GM18861 (cell line): ENCODE results near the gene MYLK2.

Experiments
- ATAC-seq: cut with Tn5 transposase; IDR thresholded peaks from one replicate; pipeline ENCODE4 v1.9.1; 2021; ENCODE audit not compliant: unreplicated experiment

MYLK2 gene

DNA sequence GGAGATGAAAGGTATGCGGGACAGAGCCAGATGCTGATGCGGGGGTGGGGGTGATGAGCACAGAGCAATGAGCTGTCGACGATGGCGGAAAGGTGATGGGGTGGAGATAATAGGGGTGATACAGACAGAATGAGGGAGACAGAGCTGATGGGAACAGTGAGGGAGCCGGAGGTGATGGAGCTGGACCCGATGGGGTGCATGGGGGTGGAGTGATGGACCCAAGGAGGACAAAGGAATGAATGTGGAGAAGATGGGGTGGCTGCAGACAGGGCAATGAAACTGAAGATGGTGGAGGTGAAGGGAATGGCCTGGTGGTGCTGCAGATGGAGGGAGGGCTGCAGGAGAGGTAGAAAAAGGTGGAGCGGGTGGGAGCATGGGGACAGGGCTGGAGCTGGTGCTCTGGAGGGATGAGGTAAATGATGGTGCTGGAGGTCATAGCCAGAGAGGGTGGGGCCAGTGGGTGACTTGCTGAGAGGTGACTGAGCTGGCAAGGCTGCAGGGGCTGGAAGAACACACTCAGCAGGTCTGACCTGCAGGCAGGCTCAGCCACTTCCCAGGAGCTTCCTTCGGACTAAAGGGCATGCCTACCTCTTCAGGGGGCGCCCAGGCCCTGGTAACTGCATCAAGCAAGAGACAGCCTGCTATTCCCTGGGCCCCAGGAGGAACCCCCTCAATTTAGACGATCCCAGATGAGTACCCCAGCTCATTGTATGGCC is 32.2 kb downstream of the MYLK2 start:
- no peak for ATAC-seq

GRCh38 chr20:31853481-31853880 is 34.3 kb downstream of the MYLK2 start:
- no peak for ATAC-seq

- ATAC-seq = no peak
Measured at GRCh38 chr20:31856516-31856915, 37.4 kb downstream of the MYLK2 start.

GRCh38 chr20:31857861-31858759 is 39.0 kb downstream of the MYLK2 start:
- no peak for ATAC-seq

DNA sequence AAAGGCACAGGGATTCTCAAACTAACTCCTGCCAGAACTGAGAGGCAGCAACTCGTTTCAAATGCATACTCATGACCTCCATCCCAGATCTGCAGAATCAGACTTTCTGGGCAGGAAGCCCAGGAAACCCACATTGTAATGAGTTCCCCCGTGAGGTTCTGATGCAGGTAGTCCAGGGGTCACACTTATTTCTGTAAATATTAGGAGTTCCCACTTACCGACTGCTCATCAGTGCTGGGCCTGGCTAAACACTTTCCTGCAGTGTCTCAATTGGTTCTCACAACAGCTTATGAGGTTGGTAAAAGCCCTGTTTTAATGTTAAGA is 39.6 kb downstream of the MYLK2 start:
- no peak for ATAC-seq

GRCh38 chr20:31859266-31859997 is 40.3 kb downstream of the MYLK2 start:
- no peak for ATAC-seq

GRCh38 chr20:31859998-31860380 is 40.8 kb downstream of the MYLK2 start:
- no peak for ATAC-seq

- no peak for ATAC-seq
Measured at GRCh38 chr20:31860390-31861134, 41.4 kb downstream of the MYLK2 start.

- ATAC-seq = no peak
Measured at GRCh38 chr20:31861135-31861384, 41.9 kb downstream of the MYLK2 start.

- ATAC-seq = no peak
Measured at GRCh38 chr20:31861385-31862156, 42.4 kb downstream of the MYLK2 start.

DNA sequence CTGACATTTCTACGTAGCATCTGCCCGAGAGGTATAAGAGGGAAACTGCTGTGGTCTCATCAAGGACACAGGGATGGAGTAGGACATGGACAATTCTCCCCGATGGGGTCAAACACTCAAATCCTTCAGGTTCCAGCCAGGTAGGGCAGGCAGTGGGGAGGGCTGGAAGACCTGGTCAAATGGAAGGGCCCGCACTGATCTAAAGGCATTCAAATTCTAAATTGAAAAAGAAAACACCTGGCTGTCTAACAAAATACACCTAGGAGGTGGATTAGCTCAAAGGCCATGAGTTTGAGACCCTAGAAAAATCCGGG is 43.0 kb downstream of the MYLK2 start:
- no peak for ATAC-seq

DNA sequence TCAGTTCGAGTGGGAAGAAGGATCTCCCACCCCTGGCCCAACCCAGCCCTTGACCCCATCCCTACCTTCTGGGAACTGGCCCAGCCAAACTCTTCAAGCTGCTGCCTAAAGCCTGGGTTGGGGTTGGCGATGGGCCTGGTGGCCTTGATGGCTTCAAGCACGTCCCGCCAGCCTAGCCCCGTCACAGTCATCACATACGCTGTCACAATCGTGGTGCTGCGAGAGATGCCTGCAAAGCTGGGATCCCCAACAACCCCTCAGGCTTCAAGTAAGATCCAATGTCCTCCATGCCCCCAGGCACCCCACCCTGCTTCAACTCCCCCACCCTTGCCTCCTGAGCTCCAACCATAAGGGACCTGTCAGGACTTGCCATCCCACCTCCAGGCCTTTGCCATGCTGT is 43.4 kb downstream of the MYLK2 start:
- no peak for ATAC-seq

- no peak for ATAC-seq
Measured at GRCh38 chr20:31863296-31864085, 44.3 kb downstream of the MYLK2 start.

GRCh38 chr20:31864521-31865400 is 45.6 kb downstream of the MYLK2 start:
- ATAC-seq = no peak

GRCh38 chr20:31866221-31866620 is 47.1 kb downstream of the MYLK2 start:
- ATAC-seq = no peak

DNA sequence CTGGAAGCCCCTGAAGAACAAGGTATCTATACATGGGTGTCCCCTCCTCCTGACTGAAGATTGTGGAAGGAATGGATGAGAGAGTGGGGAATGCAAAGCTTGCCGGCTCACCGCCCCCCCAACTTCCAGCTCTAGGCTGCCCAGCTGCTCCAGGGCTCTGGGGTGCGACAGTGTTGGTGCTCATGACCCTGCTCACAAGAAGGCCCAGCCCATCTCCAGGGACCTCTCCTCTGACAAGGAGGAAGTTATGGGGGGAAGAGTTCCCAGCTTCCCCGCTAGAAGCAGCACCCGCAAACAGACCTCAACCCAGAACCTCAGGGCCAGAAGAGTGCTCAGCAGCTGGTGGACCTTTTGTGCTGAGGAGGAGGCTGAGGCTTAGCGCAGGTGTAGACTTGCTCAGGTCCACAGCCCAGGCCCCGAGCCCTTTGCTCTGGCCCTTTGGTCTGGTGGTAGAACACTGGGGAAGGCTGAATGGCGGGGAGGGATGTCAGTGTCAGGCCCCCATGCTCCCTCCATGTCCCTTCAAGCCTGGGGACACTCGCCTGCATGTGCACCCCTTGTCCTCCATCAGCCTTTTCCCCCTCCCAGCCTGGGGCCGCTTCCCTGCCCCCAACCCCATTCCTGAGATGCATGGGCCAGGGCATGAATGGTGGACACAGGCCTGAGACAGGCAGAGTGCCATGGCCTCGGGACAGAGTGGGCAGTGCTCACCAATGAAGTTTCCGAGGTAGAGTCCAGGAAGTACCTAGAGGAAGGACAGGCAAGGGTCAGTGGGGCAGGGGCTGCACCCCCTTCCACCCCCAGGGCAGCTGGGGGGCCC is 49.9 kb downstream of the MYLK2 start:
- no peak for ATAC-seq

GRCh38 chr20:31869673-31869941 is 50.5 kb downstream of the MYLK2 start:
- no peak for ATAC-seq

DNA sequence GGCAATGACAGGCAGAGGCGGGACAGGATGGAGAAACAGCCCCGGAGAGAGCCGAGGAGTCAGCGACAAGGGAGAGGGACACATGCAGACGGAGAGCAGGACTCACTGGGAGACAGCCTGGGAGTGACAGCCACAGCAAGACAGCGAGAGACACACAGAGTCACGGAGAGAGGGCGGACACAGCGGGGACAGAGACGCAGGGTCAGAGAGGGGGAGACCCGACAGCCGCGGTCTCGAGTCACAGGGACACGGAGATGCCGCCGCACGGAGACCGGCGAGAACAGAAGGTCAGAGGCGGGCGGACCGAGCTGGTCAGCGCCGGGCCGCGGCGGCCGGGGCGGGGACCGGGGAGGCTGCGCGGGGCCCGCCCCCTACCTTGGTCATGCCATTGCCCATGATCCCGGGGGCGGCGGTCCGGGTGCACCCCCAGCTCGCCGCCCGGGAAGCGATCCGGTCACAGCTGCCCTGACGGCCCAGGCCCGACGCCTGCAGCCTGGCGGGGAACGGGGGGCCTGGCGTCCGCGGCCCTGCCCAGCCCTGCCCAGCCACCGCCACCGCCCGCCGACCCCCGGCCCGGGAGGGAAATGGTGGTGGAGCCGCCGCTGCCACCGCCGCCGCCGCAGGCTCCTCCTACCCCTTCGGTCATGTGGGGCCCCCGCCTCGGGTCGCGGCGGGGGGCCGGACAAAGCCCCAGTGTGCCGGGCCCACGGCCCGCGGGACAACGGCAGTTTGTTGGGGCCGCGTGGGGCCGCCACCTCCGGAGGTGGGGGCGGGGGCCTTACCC is 51.0 kb downstream of the MYLK2 start, which contains the start of the genes DUSP15 and TTLL9:
Gene DUSP15, minus strand, starts transcription at position 586 of the 784 bp plus-strand sequence. Its CDS starts 190 bp downstream, at position 396.
Gene TTLL9, plus strand, starts transcription at position 693 of the 784 bp plus-strand sequence. CDS start 493 bp downstream, outside the sequence.
- no peak for ATAC-seq
